ENCODE results near the gene RPS6KA3. TPM values are rescaled to one million over a fixed set of nuclear protein-coding genes. Genes with fewer than 3 reads are reported as not detected.

Gene RPS6KA3
- total RNA-seq, 2 donors from 2014 or later: 13.9 to 20.5 TPM

GRCh38 chrX:20212486-20213089, 54.1 kb downstream of the RPS6KA3 start:
- Histone ChIP-seq H3K9me3 (ENCODE audit: control insufficient read depth, low read length) (no peaks in the 10 kb centered on the region), H3K9ac (ENCODE audit: extremely low read depth, low read length, poor library complexity, severe bottlenecking) (no peak overlapping the region), H3K4me1 (ENCODE audit: control insufficient read depth, insufficient read depth, low read length) (no peaks in the 10 kb centered on the region), H3K4me3 (ENCODE audit: low read length) (no peak overlapping the region), H3K27ac (ENCODE audit: low read depth, low read length) (no peak overlapping the region), H3K27me3 (ENCODE audit: control insufficient read depth, insufficient read depth, low read length, poor library complexity, severe bottlenecking) (no peaks in the 10 kb centered on the region), H3K36me3 (ENCODE audit: control insufficient read depth, insufficient read depth, low read length) (peaks cover 12% of the 10 kb centered on the region)
- Mint-ChIP-seq H3K4me1 (peaks cover 12% of the 10 kb centered on the region), H3K9me3 (peaks cover 44% of the 10 kb centered on the region), H3K36me3 (ENCODE audit: low read depth) (peaks cover 12% of the 10 kb centered on the region), H3K4me3 (no peak overlapping the region), H3K27me3 (ENCODE audit: insufficient read depth) (no peaks in the 10 kb centered on the region), H3K27ac (no peak overlapping the region)
- DNase-seq: no peak
- 96 to 100% methylated on average over 2 to 6 of the region's 6 CpGs for WGBS, 2 experiments (ENCODE audit: insufficient coverage in 1 of 2, insufficient read length in 1 of 2)
- no peak for TF ChIP-seq CTCF (conservative IDR thresholded peaks at IDR 0.05)

GRCh38 chrX:20211261-20211786, 55.4 kb downstream of the RPS6KA3 start:
- TF ChIP-seq CTCF (conservative IDR thresholded peaks at IDR 0.05): no peak
- Mint-ChIP-seq H3K27ac (peak overlapping the region; percentile 69), H3K4me1 (peaks cover 12% of the 10 kb centered on the region), H3K36me3 (ENCODE audit: low read depth) (peaks cover 20% of the 10 kb centered on the region), H3K27me3 (ENCODE audit: insufficient read depth) (no peaks in the 10 kb centered on the region), H3K4me3 (no peak overlapping the region), H3K9me3 (peaks cover 53% of the 10 kb centered on the region)
- Histone ChIP-seq H3K9me3 (ENCODE audit: control insufficient read depth, low read length) (no peaks in the 10 kb centered on the region), H3K4me3 (ENCODE audit: low read length) (no peak overlapping the region), H3K4me1 (ENCODE audit: control insufficient read depth, insufficient read depth, low read length) (no peaks in the 10 kb centered on the region), H3K27ac (ENCODE audit: low read depth, low read length) (no peak overlapping the region), H3K27me3 (ENCODE audit: control insufficient read depth, insufficient read depth, low read length, poor library complexity, severe bottlenecking) (no peaks in the 10 kb centered on the region), H3K36me3 (ENCODE audit: control insufficient read depth, insufficient read depth, low read length) (peaks cover 17% of the 10 kb centered on the region), H3K9ac (ENCODE audit: extremely low read depth, low read length, poor library complexity, severe bottlenecking) (no peak overlapping the region)
- DNase-seq: no peak
- WGBS, 2 experiments (ENCODE audit: insufficient coverage in 1 of 2, insufficient read length in 1 of 2): 64% methylated on average over 4 of the region's 4 CpGs; no CpG with 5 or more reads in 1 of the 2 experiments

GRCh38 chrX:20205927-20206708, 60.6 kb downstream of the RPS6KA3 start:
- no peaks in the 10 kb centered on the region for H3K4me1 ChIP-seq (ENCODE audit: control insufficient read depth, insufficient read depth, low read length)
- no peak overlapping the region for H3K9ac ChIP-seq (ENCODE audit: extremely low read depth, low read length, poor library complexity, severe bottlenecking)
- Mint-ChIP-seq H3K27me3 (ENCODE audit: insufficient read depth) (no peaks in the 10 kb centered on the region), H3K36me3 (ENCODE audit: low read depth) (peaks cover 31% of the 10 kb centered on the region), H3K9me3 (peaks cover 45% of the 10 kb centered on the region), H3K27ac (no peak overlapping the region), H3K4me3 (no peak overlapping the region), H3K4me1 (peaks cover 11% of the 10 kb centered on the region)
- DNase-seq: no peak
- H3K27ac ChIP-seq (ENCODE audit: low read depth, low read length): no peak overlapping the region
- WGBS, 2 experiments (ENCODE audit: insufficient coverage in 1 of 2, insufficient read length in 1 of 2): 83% methylated on average over 3 of the region's 4 CpGs; no CpG with 5 or more reads in 1 of the 2 experiments
- no peak overlapping the region for H3K4me3 ChIP-seq (ENCODE audit: low read length)
- H3K27me3 ChIP-seq (ENCODE audit: control insufficient read depth, insufficient read depth, low read length, poor library complexity, severe bottlenecking): no peaks in the 10 kb centered on the region
- H3K9me3 ChIP-seq (ENCODE audit: control insufficient read depth, low read length): no peaks in the 10 kb centered on the region
- no peak for TF ChIP-seq CTCF (conservative IDR thresholded peaks at IDR 0.05)
- peaks cover 29% of the 10 kb centered on the region for H3K36me3 ChIP-seq (ENCODE audit: control insufficient read depth, insufficient read depth, low read length)

All from endodermal cell (in vitro differentiated cells).